GM18508 (cell line): Measurements from ENCODE around the gene FXYD4.
"Not testable (repeated sequence)": the region's sequence is repeated elsewhere in the genome, so short reads cannot be mapped to it uniquely, and the experiment has no call there.

Experiments used
- ATAC-seq: cut with Tn5 transposase; IDR thresholded peaks from one replicate; pipeline ENCODE4 v1.9.1; 2021; ENCODE audit warnings: moderate number of reproducible peaks; ENCODE audit not compliant: insufficient read depth, unreplicated experiment

Gene FXYD4

GRCh38 chr10:43371418-43371817 is at the start of gene FXYD4:
FXYD4 (plus strand) TSS chr10:43371636; CDS start chr10:43373747, 2,111 bp downstream.
- ATAC-seq, result no peak

GRCh38 chr10:43322331-43322730 is 49.1 kb upstream of the FXYD4 start:
- no peak for ATAC-seq

- peak; percentile 65 for ATAC-seq
Measured at GRCh38 chr10:43322769-43323168, 48.7 kb upstream of the FXYD4 start.

GRCh38 chr10:43323245-43323644 is 48.2 kb upstream of the FXYD4 start:
- ATAC-seq, result no peak

- ATAC-seq, result no peak
Measured at GRCh38 chr10:43324876-43325275, 46.6 kb upstream of the FXYD4 start.

- ATAC-seq, result no peak
Measured at GRCh38 chr10:43327171-43327570, 44.3 kb upstream of the FXYD4 start.

GRCh38 chr10:43327986-43328385 is 43.5 kb upstream of the FXYD4 start:
- ATAC-seq, result no peak

- ATAC-seq, result not testable (repeated sequence)
Measured at GRCh38 chr10:43328810-43329209, 42.6 kb upstream of the FXYD4 start.

- not testable (repeated sequence) for ATAC-seq
Measured at GRCh38 chr10:43329246-43329885, 42.1 kb upstream of the FXYD4 start.

GRCh38 chr10:43330049-43330823 is 41.2 kb upstream of the FXYD4 start:
- not testable (repeated sequence) for ATAC-seq

GRCh38 chr10:43330824-43331127 is 40.7 kb upstream of the FXYD4 start:
- not testable (repeated sequence) for ATAC-seq

- ATAC-seq, result no peak
Measured at GRCh38 chr10:43333653-43334052, 37.8 kb upstream of the FXYD4 start.

GRCh38 chr10:43336061-43336460 is 35.4 kb upstream of the FXYD4 start:
- no peak for ATAC-seq

GRCh38 chr10:43336641-43337318 is 34.7 kb upstream of the FXYD4 start:
- ATAC-seq, result no peak

- ATAC-seq, result not testable (repeated sequence)
Measured at GRCh38 chr10:43337536-43337935, 33.9 kb upstream of the FXYD4 start.

- no peak for ATAC-seq
Measured at GRCh38 chr10:43338117-43338516, 33.3 kb upstream of the FXYD4 start.

- no peak for ATAC-seq
Measured at GRCh38 chr10:43339136-43339535, 32.3 kb upstream of the FXYD4 start.

- no peak for ATAC-seq
Measured at GRCh38 chr10:43340101-43340500, 31.3 kb upstream of the FXYD4 start.

- ATAC-seq, result no peak
Measured at GRCh38 chr10:43340619-43341018, 30.8 kb upstream of the FXYD4 start.

GRCh38 chr10:43341450-43341849 is 30.0 kb upstream of the FXYD4 start:
- no peak for ATAC-seq
